Measurements from ENCODE around the gene FAM216B. TPM values are rescaled to one million over a fixed set of nuclear protein-coding genes. Genes with fewer than 3 reads are reported as not detected.
A peak's percentile ranks its signal among the peaks of the same experiment; 100 is the strongest.

FAM216B gene
- total RNA-seq, 1 donor from 2014 or later: not detected

DNA sequence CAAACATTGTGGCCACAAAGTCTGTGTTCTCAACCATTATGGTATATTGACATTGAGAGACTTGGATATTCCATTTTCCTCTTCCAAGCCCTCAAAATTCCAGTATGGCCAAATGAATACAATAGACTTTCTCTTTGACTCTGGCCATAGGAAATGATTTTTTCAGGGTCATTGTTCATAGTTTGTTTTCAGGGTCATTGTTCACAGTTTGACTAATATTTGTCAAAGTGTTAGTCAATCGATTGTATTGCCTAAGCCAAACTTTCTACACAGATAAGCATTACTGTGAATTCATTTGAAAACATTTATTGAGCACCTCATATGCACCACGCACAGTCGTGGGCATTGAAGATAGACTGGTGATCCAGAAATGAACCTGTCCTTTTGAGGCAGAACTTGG, 22.9 kb upstream of the FAM216B start:
- DNase-seq (ENCODE audit: extremely low spot score, unreplicated experiment): no peak
- Mint-ChIP-seq H3K4me1 (ENCODE audit: unreplicated experiment) (peaks cover 18% of the 10 kb centered on the region), H3K4me3 (ENCODE audit: unreplicated experiment) (no peak overlapping the region), H3K27me3 (ENCODE audit: unreplicated experiment) (no peaks in the 10 kb centered on the region), H3K9me3 (ENCODE audit: unreplicated experiment) (no peaks in the 10 kb centered on the region), H3K36me3 (ENCODE audit: unreplicated experiment) (no peaks in the 10 kb centered on the region), H3K27ac (ENCODE audit: unreplicated experiment) (no peak overlapping the region)
- TF ChIP-seq, protein P1, sequence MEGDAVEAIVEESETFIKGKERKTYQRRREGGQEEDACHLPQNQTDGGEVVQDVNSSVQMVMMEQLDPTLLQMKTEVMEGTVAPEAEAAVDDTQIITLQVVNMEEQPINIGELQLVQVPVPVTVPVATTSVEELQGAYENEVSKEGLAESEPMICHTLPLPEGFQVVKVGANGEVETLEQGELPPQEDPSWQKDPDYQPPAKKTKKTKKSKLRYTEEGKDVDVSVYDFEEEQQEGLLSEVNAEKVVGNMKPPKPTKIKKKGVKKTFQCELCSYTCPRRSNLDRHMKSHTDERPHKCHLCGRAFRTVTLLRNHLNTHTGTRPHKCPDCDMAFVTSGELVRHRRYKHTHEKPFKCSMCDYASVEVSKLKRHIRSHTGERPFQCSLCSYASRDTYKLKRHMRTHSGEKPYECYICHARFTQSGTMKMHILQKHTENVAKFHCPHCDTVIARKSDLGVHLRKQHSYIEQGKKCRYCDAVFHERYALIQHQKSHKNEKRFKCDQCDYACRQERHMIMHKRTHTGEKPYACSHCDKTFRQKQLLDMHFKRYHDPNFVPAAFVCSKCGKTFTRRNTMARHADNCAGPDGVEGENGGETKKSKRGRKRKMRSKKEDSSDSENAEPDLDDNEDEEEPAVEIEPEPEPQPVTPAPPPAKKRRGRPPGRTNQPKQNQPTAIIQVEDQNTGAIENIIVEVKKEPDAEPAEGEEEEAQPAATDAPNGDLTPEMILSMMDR (IDR thresholded peaks at IDR 0.05): no peak

DNA sequence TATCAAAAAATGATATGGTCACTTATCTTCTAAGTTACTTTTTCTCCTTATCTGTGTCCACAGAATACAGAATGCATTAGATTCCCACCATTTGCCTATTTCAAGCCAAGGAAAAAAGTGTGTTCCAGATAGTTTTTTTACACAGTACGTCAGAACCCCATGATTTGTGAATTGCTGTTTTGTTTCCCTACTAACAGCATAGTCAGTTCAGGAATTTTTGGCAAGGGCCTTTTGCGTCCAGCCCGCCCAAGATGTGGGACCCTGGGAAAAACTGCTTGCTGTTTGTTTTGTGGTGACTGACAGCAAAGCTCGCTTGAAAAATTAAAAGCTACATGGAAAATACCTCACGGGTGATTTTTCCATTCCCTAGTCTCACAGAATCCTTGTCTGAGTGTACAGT, 20.4 kb upstream of the FAM216B start:
- Mint-ChIP-seq H3K27ac (ENCODE audit: unreplicated experiment) (peak overlapping the region; percentile 50), H3K36me3 (ENCODE audit: unreplicated experiment) (no peaks in the 10 kb centered on the region), H3K4me1 (ENCODE audit: unreplicated experiment) (peaks cover 11% of the 10 kb centered on the region), H3K9me3 (ENCODE audit: unreplicated experiment) (no peaks in the 10 kb centered on the region), H3K27me3 (ENCODE audit: unreplicated experiment) (no peaks in the 10 kb centered on the region), H3K4me3 (ENCODE audit: unreplicated experiment) (no peak overlapping the region)
- TF ChIP-seq, protein P1 (IDR thresholded peaks at IDR 0.05): no peak
- no peak for DNase-seq (ENCODE audit: extremely low spot score, unreplicated experiment)

DNA sequence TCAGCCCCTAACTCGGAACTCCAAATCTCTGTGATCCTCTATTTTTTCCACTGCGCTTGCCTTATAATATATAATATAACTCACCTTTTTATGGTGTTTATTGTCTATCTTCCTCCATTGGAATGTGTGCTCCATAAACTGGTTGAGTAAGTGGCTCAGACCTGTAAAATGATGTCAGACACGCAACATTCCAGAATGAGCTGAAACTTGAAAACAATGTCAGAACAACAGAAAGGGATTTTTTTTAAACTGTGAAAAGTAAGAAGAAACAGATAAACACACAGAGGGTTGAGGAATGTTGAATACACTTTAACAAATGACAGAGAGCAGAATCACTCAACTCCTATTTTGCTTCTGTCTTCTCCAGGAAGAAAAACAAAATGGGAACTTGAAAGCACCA, 19.1 kb upstream of the FAM216B start:
- no peak for DNase-seq (ENCODE audit: extremely low spot score, unreplicated experiment)
- Mint-ChIP-seq H3K27me3 (ENCODE audit: unreplicated experiment) (no peaks in the 10 kb centered on the region), H3K9me3 (ENCODE audit: unreplicated experiment) (no peaks in the 10 kb centered on the region), H3K27ac (ENCODE audit: unreplicated experiment) (no peak overlapping the region), H3K36me3 (ENCODE audit: unreplicated experiment) (no peaks in the 10 kb centered on the region), H3K4me1 (ENCODE audit: unreplicated experiment) (peaks cover 11% of the 10 kb centered on the region), H3K4me3 (ENCODE audit: unreplicated experiment) (no peak overlapping the region)
- TF ChIP-seq, protein P1 (IDR thresholded peaks at IDR 0.05): no peak

DNA sequence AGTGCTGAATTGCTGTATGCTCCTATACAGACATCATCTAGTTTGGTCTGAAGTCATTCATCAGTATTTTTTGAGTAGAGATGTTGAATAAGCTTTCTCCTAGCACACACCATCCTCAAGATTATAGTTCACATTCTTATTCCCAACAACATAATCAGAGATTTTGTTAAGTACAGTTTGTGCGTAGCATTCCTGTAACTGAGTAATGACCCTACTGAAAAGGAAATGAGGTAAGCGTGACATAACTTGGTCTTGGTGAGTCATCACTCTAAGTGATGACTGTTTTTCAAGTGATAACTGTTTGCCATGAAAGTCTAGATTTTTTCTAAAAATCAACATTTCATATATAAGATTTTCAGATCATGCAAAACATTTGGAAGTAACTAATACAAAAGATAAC, 18.5 kb upstream of the FAM216B start:
- H3K9me3 Mint-ChIP-seq (ENCODE audit: unreplicated experiment): no peaks in the 10 kb centered on the region
- no peak overlapping the region for H3K4me3 Mint-ChIP-seq (ENCODE audit: unreplicated experiment)
- peaks cover 11% of the 10 kb centered on the region for H3K4me1 Mint-ChIP-seq (ENCODE audit: unreplicated experiment)
- H3K27ac Mint-ChIP-seq (ENCODE audit: unreplicated experiment): no peak overlapping the region
- no peaks in the 10 kb centered on the region for H3K27me3 Mint-ChIP-seq (ENCODE audit: unreplicated experiment)
- H3K36me3 Mint-ChIP-seq (ENCODE audit: unreplicated experiment): no peaks in the 10 kb centered on the region
- DNase-seq (ENCODE audit: extremely low spot score, unreplicated experiment): no peak
- TF ChIP-seq, protein P1 (IDR thresholded peaks at IDR 0.05): no peak

DNA sequence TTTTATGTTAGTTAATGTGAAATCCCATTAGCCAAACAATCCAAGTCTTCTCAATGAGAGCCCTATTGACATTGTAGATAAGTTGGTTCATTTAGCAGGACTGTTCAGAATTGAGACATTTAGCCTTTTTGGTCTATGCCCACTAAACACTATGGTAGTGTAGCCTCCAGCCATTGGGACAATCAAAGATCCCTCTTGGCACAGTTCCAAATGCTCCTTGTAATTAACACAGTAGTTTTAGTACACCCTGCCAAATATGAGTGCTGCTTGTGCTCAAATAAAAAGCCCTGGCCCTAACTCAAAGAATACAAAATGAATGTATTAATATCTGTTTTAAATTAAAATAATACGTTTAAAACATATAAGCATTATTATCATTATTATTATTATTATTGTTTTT, 15.4 kb upstream of the FAM216B start:
- Mint-ChIP-seq H3K9me3 (ENCODE audit: unreplicated experiment) (no peaks in the 10 kb centered on the region), H3K27ac (ENCODE audit: unreplicated experiment) (no peak overlapping the region), H3K27me3 (ENCODE audit: unreplicated experiment) (peaks cover 2% of the 10 kb centered on the region), H3K36me3 (ENCODE audit: unreplicated experiment) (no peaks in the 10 kb centered on the region), H3K4me1 (ENCODE audit: unreplicated experiment) (peaks cover 8% of the 10 kb centered on the region), H3K4me3 (ENCODE audit: unreplicated experiment) (no peak overlapping the region)
- TF ChIP-seq, protein P1 (IDR thresholded peaks at IDR 0.05): no peak
- DNase-seq (ENCODE audit: extremely low spot score, unreplicated experiment): no peak

Measured in osteocyte (in vitro differentiated cells).